ENCODE data around the gene RAD51B.

RAD51B gene

GRCh38 chr14:68766299-68767247 lies 947.0 kb downstream of the RAD51B start:
- Histone ChIP-seq H3K9me3 (ENCODE audit: control insufficient read depth, low read length) (no peaks in the 10 kb centered on the region), H3K36me3 (ENCODE audit: control insufficient read depth, insufficient read depth, low read length) (no peaks in the 10 kb centered on the region), H3K4me1 (ENCODE audit: control insufficient read depth, insufficient read depth, low read length, poor library complexity, severe bottlenecking) (peaks cover 16% of the 10 kb centered on the region), H3K27ac (ENCODE audit: low read depth, low read length, severe bottlenecking) (no peak overlapping the region), H3K4me3 (ENCODE audit: extremely low read depth, insufficient read depth, low read length, poor library complexity, severe bottlenecking) (no peak overlapping the region)
- 83 to 100% methylated on average over 2 to 5 of the region's 7 CpGs for WGBS, 2 experiments (ENCODE audit: insufficient coverage in 2 of 2)

- Histone ChIP-seq H3K4me1 (ENCODE audit: control insufficient read depth, insufficient read depth, low read length, poor library complexity, severe bottlenecking) (peaks cover 14% of the 10 kb centered on the region), H3K36me3 (ENCODE audit: control insufficient read depth, insufficient read depth, low read length) (no peaks in the 10 kb centered on the region), H3K27ac (ENCODE audit: low read depth, low read length, severe bottlenecking) (no peak overlapping the region), H3K4me3 (ENCODE audit: extremely low read depth, insufficient read depth, low read length, poor library complexity, severe bottlenecking) (no peak overlapping the region), H3K9me3 (ENCODE audit: control insufficient read depth, low read length) (no peaks in the 10 kb centered on the region)
- 100% methylated on average over 3 to 5 of the region's 5 CpGs for WGBS, 2 experiments (ENCODE audit: insufficient coverage in 2 of 2)
Observed at GRCh38 chr14:68767248-68767645, 947.7 kb downstream of the RAD51B start.

- Histone ChIP-seq H3K36me3 (ENCODE audit: control insufficient read depth, insufficient read depth, low read length) (no peaks in the 10 kb centered on the region), H3K27ac (ENCODE audit: low read depth, low read length, severe bottlenecking) (no peak overlapping the region), H3K4me1 (ENCODE audit: control insufficient read depth, insufficient read depth, low read length, poor library complexity, severe bottlenecking) (peaks cover 5% of the 10 kb centered on the region), H3K4me3 (ENCODE audit: extremely low read depth, insufficient read depth, low read length, poor library complexity, severe bottlenecking) (no peak overlapping the region), H3K9me3 (ENCODE audit: control insufficient read depth, low read length) (no peaks in the 10 kb centered on the region)
- WGBS, 2 experiments (ENCODE audit: insufficient coverage in 2 of 2): 90% methylated on average over 4 to 7 of the region's 7 CpGs
Observed at GRCh38 chr14:68768316-68768715, 948.7 kb downstream of the RAD51B start.

GRCh38 chr14:68770051-68770450 lies 950.5 kb downstream of the RAD51B start:
- H3K4me3 ChIP-seq (ENCODE audit: extremely low read depth, insufficient read depth, low read length, poor library complexity, severe bottlenecking): no peak overlapping the region
- no peaks in the 10 kb centered on the region for H3K36me3 ChIP-seq (ENCODE audit: control insufficient read depth, insufficient read depth, low read length)
- H3K4me1 ChIP-seq (ENCODE audit: control insufficient read depth, insufficient read depth, low read length, poor library complexity, severe bottlenecking): no peaks in the 10 kb centered on the region
- H3K9me3 ChIP-seq (ENCODE audit: control insufficient read depth, low read length): no peaks in the 10 kb centered on the region
- WGBS, 2 experiments (ENCODE audit: insufficient coverage in 2 of 2): 82 to 100% methylated on average over 4 of the region's 9 CpGs
- no peak overlapping the region for H3K27ac ChIP-seq (ENCODE audit: low read depth, low read length, severe bottlenecking)

GRCh38 chr14:68770553-68771286 lies 951.1 kb downstream of the RAD51B start:
- no peak overlapping the region for H3K27ac ChIP-seq (ENCODE audit: low read depth, low read length, severe bottlenecking)
- 88 to 95% methylated on average over 6 to 10 of the region's 11 CpGs for WGBS, 2 experiments (ENCODE audit: insufficient coverage in 2 of 2)
- no peak overlapping the region for H3K4me3 ChIP-seq (ENCODE audit: extremely low read depth, insufficient read depth, low read length, poor library complexity, severe bottlenecking)
- no peaks in the 10 kb centered on the region for H3K9me3 ChIP-seq (ENCODE audit: control insufficient read depth, low read length)
- H3K36me3 ChIP-seq (ENCODE audit: control insufficient read depth, insufficient read depth, low read length): no peaks in the 10 kb centered on the region
- H3K4me1 ChIP-seq (ENCODE audit: control insufficient read depth, insufficient read depth, low read length, poor library complexity, severe bottlenecking): no peaks in the 10 kb centered on the region

GRCh38 chr14:68771631-68772030 lies 952.1 kb downstream of the RAD51B start:
- Histone ChIP-seq H3K27ac (ENCODE audit: low read depth, low read length, severe bottlenecking) (no peak overlapping the region), H3K4me3 (ENCODE audit: extremely low read depth, insufficient read depth, low read length, poor library complexity, severe bottlenecking) (no peak overlapping the region), H3K9me3 (ENCODE audit: control insufficient read depth, low read length) (no peaks in the 10 kb centered on the region), H3K36me3 (ENCODE audit: control insufficient read depth, insufficient read depth, low read length) (no peaks in the 10 kb centered on the region), H3K4me1 (ENCODE audit: control insufficient read depth, insufficient read depth, low read length, poor library complexity, severe bottlenecking) (no peaks in the 10 kb centered on the region)
- 82 to 87% methylated on average over 5 to 10 of the region's 10 CpGs for WGBS, 2 experiments (ENCODE audit: insufficient coverage in 2 of 2)

GRCh38 chr14:68772761-68773381 lies 953.3 kb downstream of the RAD51B start:
- 80 to 100% methylated on average over 1 to 2 of the region's 6 CpGs for WGBS, 2 experiments (ENCODE audit: insufficient coverage in 2 of 2)
- no peak overlapping the region for H3K27ac ChIP-seq (ENCODE audit: low read depth, low read length, severe bottlenecking)
- H3K4me3 ChIP-seq (ENCODE audit: extremely low read depth, insufficient read depth, low read length, poor library complexity, severe bottlenecking): no peak overlapping the region
- H3K4me1 ChIP-seq (ENCODE audit: control insufficient read depth, insufficient read depth, low read length, poor library complexity, severe bottlenecking): no peaks in the 10 kb centered on the region
- no peaks in the 10 kb centered on the region for H3K36me3 ChIP-seq (ENCODE audit: control insufficient read depth, insufficient read depth, low read length)
- H3K9me3 ChIP-seq (ENCODE audit: control insufficient read depth, low read length): no peaks in the 10 kb centered on the region

- WGBS, 2 experiments (ENCODE audit: insufficient coverage in 2 of 2): 94 to 100% methylated on average over 2 of the region's 4 CpGs
- Histone ChIP-seq H3K4me1 (ENCODE audit: control insufficient read depth, insufficient read depth, low read length, poor library complexity, severe bottlenecking) (peaks cover 6% of the 10 kb centered on the region), H3K9me3 (ENCODE audit: control insufficient read depth, low read length) (no peaks in the 10 kb centered on the region), H3K4me3 (ENCODE audit: extremely low read depth, insufficient read depth, low read length, poor library complexity, severe bottlenecking) (no peak overlapping the region), H3K27ac (ENCODE audit: low read depth, low read length, severe bottlenecking) (no peak overlapping the region), H3K36me3 (ENCODE audit: control insufficient read depth, insufficient read depth, low read length) (no peaks in the 10 kb centered on the region)
Observed at GRCh38 chr14:68774771-68775613, 955.4 kb downstream of the RAD51B start.

GRCh38 chr14:68775614-68776126 lies 956.1 kb downstream of the RAD51B start:
- Histone ChIP-seq H3K9me3 (ENCODE audit: control insufficient read depth, low read length) (no peaks in the 10 kb centered on the region), H3K36me3 (ENCODE audit: control insufficient read depth, insufficient read depth, low read length) (no peaks in the 10 kb centered on the region), H3K4me3 (ENCODE audit: extremely low read depth, insufficient read depth, low read length, poor library complexity, severe bottlenecking) (no peak overlapping the region), H3K4me1 (ENCODE audit: control insufficient read depth, insufficient read depth, low read length, poor library complexity, severe bottlenecking) (peaks cover 13% of the 10 kb centered on the region), H3K27ac (ENCODE audit: low read depth, low read length, severe bottlenecking) (no peak overlapping the region)
- 95 to 98% methylated on average over 6 of the region's 6 CpGs for WGBS, 2 experiments (ENCODE audit: insufficient coverage in 2 of 2)

- H3K36me3 ChIP-seq (ENCODE audit: control insufficient read depth, insufficient read depth, low read length): no peaks in the 10 kb centered on the region
- WGBS, 2 experiments (ENCODE audit: insufficient coverage in 2 of 2): 78% methylated on average over 1 of the region's 1 CpG; no CpG with 5 or more reads in 1 of the 2 experiments
- no peaks in the 10 kb centered on the region for H3K9me3 ChIP-seq (ENCODE audit: control insufficient read depth, low read length)
- no peak overlapping the region for H3K27ac ChIP-seq (ENCODE audit: low read depth, low read length, severe bottlenecking)
- H3K4me1 ChIP-seq (ENCODE audit: control insufficient read depth, insufficient read depth, low read length, poor library complexity, severe bottlenecking): peaks cover 23% of the 10 kb centered on the region
- no peak overlapping the region for H3K4me3 ChIP-seq (ENCODE audit: extremely low read depth, insufficient read depth, low read length, poor library complexity, severe bottlenecking)
Observed at GRCh38 chr14:68777644-68778043, 958.1 kb downstream of the RAD51B start.

All from mesodermal cell (in vitro differentiated cells).